ENCODE results near the gene LRRC70. TPM values are rescaled to one million over a fixed set of nuclear protein-coding genes. Genes with fewer than 3 reads are reported as not detected.

LRRC70 gene, protein sequence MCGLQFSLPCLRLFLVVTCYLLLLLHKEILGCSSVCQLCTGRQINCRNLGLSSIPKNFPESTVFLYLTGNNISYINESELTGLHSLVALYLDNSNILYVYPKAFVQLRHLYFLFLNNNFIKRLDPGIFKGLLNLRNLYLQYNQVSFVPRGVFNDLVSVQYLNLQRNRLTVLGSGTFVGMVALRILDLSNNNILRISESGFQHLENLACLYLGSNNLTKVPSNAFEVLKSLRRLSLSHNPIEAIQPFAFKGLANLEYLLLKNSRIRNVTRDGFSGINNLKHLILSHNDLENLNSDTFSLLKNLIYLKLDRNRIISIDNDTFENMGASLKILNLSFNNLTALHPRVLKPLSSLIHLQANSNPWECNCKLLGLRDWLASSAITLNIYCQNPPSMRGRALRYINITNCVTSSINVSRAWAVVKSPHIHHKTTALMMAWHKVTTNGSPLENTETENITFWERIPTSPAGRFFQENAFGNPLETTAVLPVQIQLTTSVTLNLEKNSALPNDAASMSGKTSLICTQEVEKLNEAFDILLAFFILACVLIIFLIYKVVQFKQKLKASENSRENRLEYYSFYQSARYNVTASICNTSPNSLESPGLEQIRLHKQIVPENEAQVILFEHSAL
- total RNA-seq: 1 to 10 TPM; 9.0 to 9.9 TPM
- 4.9 TPM for polyA plus RNA-seq (ENCODE audit: insufficient read depth, low read depth, low replicate concordance)
- long read RNA-seq, donor 1, partial matches to known transcripts: 0 of 3 reads
- long read RNA-seq, donor 1, other reads (novel, unspliced or antisense): 0 of 3 reads
- long read RNA-seq, donor 2, partial matches to known transcripts: 0 of 1 reads
- long read RNA-seq, donor 2, other reads (novel, unspliced or antisense): 0 of 1 reads

DNA sequence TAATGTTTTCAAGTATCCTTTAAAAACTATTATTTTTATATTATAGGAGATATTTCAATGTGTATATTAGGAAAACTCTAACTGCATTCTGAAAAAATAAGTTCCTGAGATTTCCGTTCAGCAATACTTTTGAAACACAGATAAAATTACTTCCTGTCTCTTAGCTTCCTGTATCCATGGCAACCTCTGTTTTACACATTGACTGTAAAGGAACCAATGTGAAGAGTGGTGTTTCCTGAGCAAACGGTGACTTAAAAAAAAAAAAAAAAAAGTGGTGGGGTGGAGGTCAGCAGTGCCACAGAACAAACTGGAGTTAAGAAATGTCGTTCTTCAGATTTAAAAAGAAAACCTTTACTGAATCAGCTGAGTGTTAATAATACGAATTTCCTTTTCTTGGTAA lies at the start of gene LRRC70:
TSS of gene LRRC70 (plus strand) at position 280 of the 400 bp plus-strand sequence. CDS start 620 bp downstream, outside the sequence.
- TF ChIP-seq POLR2A (IDR thresholded peaks at IDR 0.05): no peak
- no peak for TF ChIP-seq CTCF (IDR thresholded peaks at IDR 0.05)
- intact Hi-C loops (cut with DNase I; ENCODE audit: low total_unique reads): no loop called here
- H3K27me3 ChIP-seq: no peaks in the 10 kb centered on the region
- 65 to 69% methylated on average over 4 of the region's 4 CpGs for WGBS, 2 donors
- no peaks in the 10 kb centered on the region for H3K9me3 ChIP-seq
- H3K4me1 ChIP-seq: no peaks in the 10 kb centered on the region
- H3K27ac ChIP-seq: no peak within 1 kb of the TSS
- no peak for DNase-seq
- H3K36me3 ChIP-seq (ENCODE audit: low read depth, missing control alignments): no peaks in the 10 kb centered on the region
- no peak within 1 kb of the TSS for H3K4me3 ChIP-seq

GRCh38 chr5:62533597-62533996 lies 45.0 kb upstream of the LRRC70 start:
- no peak overlapping the region for H3K4me3 ChIP-seq
- no peaks in the 10 kb centered on the region for H3K36me3 ChIP-seq (ENCODE audit: low read depth, missing control alignments)
- WGBS, 2 donors: 74 to 75% methylated on average over 2 of the region's 2 CpGs
- H3K27me3 ChIP-seq: no peaks in the 10 kb centered on the region
- TF ChIP-seq POLR2A (IDR thresholded peaks at IDR 0.05) (no peak), CTCF (IDR thresholded peaks at IDR 0.05) (no peak)
- no peak overlapping the region for H3K27ac ChIP-seq
- H3K4me1 ChIP-seq: no peaks in the 10 kb centered on the region
- intact Hi-C loops (cut with DNase I; ENCODE audit: low total_unique reads): no loop called here
- no peak for DNase-seq
- no peaks in the 10 kb centered on the region for H3K9me3 ChIP-seq

DNA sequence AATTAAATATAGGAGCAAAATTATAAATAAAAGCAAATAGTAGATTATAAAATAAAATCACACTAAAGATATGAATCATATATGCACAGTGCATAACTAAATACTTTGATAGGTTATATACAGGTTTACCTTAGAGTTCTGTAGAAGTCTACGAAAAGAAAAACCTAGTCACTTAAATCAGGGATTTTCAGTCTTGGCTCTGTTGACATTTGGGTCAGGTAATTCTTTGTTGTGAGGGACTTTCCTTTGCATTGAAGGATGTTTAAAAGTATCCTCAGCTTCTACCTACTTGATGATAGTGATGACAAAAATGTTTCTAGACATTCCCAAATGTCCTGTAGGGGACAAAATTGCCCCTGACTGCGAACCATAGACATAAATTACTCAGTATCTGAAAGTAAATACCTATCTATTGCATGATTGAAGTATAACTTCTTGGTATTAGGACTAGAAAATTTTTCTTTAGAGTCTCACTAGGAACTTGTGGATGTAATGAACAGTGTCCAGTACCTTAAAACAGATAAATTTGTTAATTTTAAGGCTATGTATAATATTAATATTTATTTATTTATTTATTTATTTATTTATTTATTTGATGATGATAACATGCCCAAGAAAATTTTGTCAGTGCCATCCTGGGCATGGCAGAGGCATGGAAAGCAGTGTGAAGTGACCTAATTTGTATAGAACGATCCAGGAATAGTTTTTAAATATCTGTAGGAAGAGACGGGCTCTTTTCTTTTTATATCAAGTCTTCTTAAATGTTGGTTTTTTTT lies 44.0 kb upstream of the LRRC70 start:
- Histone ChIP-seq H3K27me3 (no peaks in the 10 kb centered on the region), H3K36me3 (ENCODE audit: low read depth, missing control alignments) (no peaks in the 10 kb centered on the region), H3K4me3 (no peak overlapping the region), H3K27ac (no peak overlapping the region), H3K9me3 (no peaks in the 10 kb centered on the region), H3K4me1 (no peaks in the 10 kb centered on the region)
- 48 to 49% methylated on average over 4 of the region's 4 CpGs for WGBS, 2 donors
- no peak for DNase-seq
- intact Hi-C loops (cut with DNase I; ENCODE audit: low total_unique reads): no loop called here
- no peak for TF ChIP-seq POLR2A (IDR thresholded peaks at IDR 0.05)
- no peak for TF ChIP-seq CTCF (IDR thresholded peaks at IDR 0.05)

- TF ChIP-seq CTCF (IDR thresholded peaks at IDR 0.05) (no peak), POLR2A (IDR thresholded peaks at IDR 0.05) (no peak)
- Histone ChIP-seq H3K9me3 (no peaks in the 10 kb centered on the region), H3K27me3 (no peaks in the 10 kb centered on the region), H3K27ac (no peak overlapping the region), H3K4me1 (no peaks in the 10 kb centered on the region), H3K36me3 (ENCODE audit: low read depth, missing control alignments) (no peaks in the 10 kb centered on the region), H3K4me3 (no peak overlapping the region)
- 89 to 95% methylated on average over 2 of the region's 2 CpGs for WGBS, 2 donors
- no peak for DNase-seq
- intact Hi-C loops (cut with DNase I; ENCODE audit: low total_unique reads): no loop called here
Measured at GRCh38 chr5:62536232-62536631, 42.4 kb upstream of the LRRC70 start.

Data from testis (tissue), 5 donors.